D721Med (cell line): ENCODE results near the gene SEC16B.

Experiments used
- DNase-seq: peaks from one replicate; pipeline ENCODE4 v3.0.0; 2011; ENCODE audit warnings: low spot score; ENCODE audit not compliant: insufficient read length
- FAIRE-seq: peaks from 2 replicates; lab custom pipeline; 2011; peaks lifted over from hg19 to GRCh38; lab: Jason Lieb, UNC
- CTCF ChIP-seq: IDR thresholded peaks from 2 replicates; pipeline ENCODE4 v1.5.1; 2012; ENCODE audit warnings: mild to moderate bottlenecking, control low read depth; ENCODE audit not compliant: insufficient read depth; ENCODE audit errors: missing control alignments

SEC16B gene

GRCh38 chr1:177897998-177898654 lies 71.7 kb downstream of the SEC16B start:
- FAIRE-seq (peak; percentile 53), DNase-seq (no peak)
- TF ChIP-seq CTCF, result no peak

GRCh38 chr1:177897281-177897997 lies 72.4 kb downstream of the SEC16B start:
- no peak for FAIRE-seq
- no peak for DNase-seq
- TF ChIP-seq CTCF, result no peak
